NCI-H2196 treated with DMSO at 0.1 percent for 48 hours (cell line): Measurements from ENCODE around the gene USP40.

Experiments
- DNase-seq: peaks from one replicate; lab custom pipeline; 2025; ENCODE audit not compliant: unreplicated experiment; lab: John Stamatoyannopoulos, UW

The USP40 gene

DNA sequence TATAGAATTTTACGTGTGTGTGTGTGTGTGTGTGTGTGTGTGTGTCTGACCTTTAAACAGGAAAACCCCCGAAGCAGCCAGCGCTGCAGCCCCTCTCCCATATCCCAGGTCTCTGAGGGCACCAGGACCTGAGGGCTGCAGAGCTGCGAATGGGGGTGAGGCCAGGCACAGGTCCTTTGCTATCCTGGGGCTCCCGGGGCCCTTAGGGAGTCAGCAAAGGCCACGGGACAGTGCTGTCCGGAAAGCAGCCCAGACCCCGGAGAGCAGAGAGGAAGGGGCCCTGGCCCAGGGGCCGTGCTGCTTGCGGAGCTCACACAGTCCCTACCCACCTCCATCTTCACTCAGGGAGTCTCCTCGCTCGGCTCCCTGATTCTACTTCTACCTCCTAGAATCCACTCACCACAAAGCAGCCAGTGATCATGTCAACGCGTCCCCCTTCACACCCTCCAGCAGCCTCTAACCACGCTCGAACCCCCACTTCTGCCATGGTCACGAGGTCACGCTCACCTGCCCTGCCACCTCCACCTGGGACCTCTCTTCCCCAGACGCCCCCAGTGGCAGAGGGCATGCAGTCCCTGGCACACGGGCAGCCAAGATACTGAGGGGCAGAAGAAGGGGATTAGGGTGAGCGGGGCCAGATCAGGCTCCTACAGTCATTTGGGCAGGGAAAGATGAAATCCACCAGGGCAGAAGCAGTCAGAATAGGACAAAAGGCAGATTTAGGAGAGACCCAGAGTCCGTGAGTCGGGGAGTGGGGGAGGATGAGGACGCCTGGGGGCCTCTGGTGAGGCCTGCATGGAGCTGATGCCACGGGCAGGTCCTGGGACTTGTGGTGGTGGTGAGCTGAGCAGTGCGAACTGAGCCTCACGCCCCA is 86.7 kb downstream of the USP40 start:
- DNase-seq = no peak

DNA sequence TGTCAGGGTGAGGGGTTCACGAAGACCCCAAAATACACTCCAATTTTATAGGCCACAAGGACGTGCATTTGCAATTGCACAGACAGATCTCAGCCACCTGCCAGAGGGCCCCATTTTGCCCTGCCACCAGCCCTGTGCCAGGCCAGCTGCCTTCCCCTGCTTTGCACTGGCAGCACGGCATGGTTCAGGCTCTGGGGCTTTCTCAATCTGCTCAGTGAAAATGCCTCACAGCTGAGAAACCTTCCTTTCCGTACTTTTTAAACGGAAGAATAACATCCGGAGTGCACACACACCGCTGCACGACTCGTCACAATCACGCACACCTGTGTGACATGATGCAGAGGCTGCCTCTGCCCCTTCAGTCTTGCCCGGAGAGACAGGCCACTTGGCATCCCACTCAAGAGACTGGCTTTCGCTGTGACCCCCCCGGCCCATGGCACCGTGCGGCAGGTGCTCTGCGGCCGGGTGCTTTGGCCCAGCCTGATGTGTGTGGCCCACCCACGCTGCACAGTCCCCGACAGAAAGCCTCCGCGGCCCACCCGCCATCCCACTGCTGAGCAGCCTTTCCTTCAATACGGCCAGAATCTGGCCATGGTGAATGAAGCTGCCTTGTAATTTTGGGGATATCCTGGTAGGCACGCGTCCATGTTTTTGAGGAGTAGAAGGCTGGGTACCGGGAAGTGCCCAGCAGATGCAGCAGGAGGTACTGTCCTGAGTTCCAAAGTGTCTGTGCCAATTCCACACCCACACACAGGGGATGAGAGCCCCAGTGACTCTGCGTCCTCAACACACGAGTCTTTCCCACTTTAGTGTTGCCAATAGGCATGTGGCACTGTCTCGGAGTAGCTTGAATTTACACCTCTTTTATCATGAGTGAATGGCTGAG is 88.8 kb downstream of the USP40 start:
- DNase-seq = no peak

DNA sequence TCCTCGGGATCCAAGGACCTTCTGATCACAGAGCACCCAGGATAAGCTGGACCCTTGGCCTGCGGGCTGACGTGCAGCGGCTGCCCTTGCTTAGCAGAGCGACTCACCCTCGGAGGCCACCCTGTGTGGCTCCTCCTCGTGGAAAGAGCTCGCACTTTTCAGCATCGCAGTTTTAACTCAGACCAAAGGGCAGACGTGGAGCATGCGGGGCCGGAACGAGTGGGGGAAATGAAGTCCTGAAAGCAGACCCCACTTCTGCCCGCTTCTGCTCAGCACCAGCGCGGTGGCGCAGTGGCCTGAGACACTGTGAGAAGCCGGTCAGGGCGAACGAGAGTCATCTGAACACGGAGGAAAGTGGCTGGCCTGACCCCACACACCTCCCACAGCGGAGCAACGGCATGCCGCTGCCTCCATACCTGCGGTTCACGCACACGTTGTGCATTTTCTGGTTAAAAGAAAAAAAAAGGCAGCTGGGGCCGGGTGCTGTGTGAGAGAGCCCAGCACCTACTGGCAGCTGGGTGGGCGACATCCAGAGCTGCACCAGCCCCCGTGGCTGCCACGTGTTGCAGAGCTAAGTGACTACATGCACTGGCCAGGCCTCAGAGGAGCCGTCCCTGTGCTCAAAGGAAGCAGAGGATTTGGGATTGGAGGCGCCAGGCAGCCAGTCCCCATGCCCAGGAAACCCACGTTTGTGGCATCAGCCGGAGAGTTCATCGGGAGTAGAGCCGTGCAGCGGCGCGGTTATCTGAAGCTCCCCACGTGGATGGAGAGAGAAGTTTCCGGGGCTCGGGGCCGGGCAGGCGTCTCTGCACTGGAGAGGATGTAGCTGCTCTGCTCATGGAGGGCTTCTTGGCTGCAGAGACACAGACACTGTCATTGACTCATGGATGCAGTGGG is 89.7 kb downstream of the USP40 start:
- no peak for DNase-seq

DNA sequence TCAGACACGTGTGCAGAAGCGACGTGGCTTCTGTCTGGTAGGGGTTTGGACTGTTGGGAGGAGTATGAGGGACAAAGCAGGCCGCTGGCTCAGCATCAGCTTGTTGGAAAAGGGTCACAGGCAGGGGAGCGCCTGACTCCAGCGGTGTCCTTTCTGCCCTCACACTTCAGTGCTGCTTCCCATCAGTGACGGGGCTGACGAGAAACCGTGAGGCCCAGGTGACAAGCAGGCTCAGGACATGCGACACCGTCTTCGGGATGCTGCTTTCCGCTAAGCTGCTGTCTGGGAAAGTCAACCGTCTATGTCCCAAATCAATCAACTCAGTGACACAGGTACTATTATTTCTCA is 90.5 kb downstream of the USP40 start:
- no peak for DNase-seq

DNA sequence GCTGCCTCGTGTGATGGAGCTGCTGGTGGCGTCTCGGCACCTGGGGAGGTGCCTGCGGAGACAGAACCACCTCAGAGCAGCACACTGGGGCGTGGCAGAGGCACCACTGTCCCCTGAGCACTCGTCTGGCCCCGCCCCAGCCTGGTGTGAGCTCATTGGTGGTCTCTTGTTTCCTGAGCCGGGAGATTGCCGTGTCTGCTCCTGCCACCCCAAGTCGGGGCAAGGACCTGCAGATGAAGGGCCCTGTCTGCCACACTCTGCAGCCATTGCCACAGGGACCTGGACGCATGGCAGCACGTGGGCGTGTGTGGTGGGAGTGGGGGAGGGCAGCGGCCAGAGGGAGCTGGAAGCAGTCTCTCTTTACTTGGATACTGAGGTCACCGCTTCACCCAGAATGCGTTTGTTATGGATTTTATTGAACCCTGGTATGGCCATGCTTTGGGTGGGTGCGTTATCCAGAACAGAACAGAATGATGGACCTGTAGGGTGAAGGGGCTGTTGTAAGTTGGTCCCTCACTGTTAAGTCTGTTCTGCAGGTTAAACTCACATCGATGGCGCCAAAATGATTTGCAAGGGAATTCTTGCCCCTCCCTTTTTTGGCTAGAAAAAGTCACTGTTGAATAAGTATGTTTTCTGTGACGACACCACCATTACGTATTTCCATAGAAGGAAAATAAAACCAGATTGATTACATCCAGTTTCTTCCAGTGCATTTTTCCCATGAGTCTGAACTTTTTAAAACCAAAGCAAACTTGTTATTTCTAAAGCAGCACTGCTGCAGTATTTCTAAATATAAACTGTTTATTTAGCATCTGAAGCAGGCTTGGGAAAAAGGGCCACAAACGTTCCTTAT is 92.0 kb downstream of the USP40 start:
- DNase-seq = no peak

DNA sequence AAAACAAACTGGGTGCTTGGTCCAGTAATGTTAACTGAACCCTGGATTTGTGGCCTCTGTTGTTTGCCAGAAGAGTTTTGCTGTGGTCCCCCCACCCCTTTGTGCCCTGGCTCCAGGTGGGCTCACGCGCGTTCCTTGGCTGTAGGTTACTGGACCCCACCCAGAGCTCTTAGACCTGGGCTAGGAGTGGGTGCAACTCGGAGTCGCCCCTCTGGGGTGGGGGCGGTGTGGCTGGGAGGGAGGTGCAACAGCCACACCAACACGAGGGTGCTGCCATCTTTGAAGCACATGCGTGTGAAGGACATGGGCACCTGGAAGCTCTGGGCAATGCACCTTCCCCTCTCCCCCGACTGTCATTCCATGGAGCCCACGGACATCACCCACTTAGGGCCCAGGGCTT is 92.7 kb downstream of the USP40 start:
- no peak for DNase-seq

DNA sequence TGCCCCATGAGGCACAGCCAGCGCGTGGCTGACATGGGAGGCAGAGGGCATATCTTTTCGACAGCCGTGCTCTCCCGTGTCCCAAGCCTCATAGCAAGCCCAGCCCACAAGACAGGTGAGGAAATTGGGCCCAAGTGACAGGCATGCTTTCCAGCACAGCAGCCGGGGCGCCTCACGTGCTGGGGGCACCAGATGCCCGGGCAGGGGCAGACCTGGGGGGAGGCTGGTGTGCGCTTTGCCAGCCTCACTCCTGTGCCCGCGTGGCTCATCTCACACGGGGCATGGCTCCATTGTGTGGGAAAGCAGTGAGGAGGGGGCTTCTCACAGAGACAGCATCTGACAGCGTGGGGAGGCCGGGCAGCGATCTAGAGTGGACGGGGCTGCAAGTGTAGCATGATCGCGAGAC is 93.2 kb downstream of the USP40 start:
- DNase-seq = no peak

DNA sequence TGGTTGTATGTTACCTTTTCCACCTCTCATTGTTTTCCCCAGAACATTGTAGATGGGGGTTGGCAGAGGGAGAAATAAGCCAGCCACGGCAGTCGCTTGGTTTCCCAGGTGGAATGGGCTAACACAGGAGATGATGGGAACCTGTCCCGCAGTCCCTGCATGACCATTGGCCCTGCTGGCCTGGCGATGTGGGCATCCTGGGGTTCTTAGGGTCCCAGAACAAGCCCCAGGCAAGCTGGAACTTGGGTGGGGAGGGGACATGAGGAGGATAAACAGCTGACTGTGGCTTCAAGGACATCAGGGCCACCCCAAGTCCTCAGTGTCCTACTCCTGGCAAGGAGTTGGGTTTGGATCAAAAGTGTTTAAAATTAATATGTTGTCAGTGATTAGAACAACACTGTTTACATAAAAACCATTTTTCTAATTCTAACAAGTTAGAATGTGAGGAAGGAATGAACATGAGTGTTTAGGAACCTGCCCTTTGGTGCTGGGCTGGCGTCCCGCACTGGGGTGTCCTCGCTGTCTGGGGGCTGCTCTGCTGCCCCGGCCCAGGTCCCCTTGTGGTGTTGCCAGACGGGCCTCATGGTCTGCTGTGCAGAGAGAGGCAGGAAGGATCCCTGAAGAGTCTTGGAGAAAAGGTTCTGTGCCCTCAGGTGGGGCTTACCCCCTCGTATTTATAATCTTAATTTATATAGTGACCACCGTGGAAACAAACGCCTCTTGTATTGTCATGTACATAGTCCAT is 95.1 kb downstream of the USP40 start:
- no peak for DNase-seq

DNA sequence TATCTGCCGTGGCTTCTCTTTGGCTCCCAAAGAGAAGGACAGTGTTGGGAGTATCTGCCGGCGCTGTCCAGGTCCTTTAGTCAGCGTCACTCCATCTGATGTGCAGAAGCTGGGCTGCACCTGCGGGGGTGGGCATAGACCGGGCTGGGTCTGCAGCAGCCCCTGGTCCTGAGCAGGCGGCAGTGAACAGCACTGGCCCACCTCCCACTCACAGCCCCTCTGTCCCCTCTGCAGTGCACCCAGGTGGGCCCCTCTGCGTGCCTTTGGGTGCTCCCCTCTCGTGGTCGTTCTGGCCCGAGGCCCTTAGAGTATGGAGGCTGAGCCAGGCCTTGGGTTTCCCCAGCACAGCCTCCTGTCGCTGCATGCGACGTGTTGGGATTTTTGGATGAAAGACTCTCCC is 95.7 kb downstream of the USP40 start:
- no peak for DNase-seq

DNA sequence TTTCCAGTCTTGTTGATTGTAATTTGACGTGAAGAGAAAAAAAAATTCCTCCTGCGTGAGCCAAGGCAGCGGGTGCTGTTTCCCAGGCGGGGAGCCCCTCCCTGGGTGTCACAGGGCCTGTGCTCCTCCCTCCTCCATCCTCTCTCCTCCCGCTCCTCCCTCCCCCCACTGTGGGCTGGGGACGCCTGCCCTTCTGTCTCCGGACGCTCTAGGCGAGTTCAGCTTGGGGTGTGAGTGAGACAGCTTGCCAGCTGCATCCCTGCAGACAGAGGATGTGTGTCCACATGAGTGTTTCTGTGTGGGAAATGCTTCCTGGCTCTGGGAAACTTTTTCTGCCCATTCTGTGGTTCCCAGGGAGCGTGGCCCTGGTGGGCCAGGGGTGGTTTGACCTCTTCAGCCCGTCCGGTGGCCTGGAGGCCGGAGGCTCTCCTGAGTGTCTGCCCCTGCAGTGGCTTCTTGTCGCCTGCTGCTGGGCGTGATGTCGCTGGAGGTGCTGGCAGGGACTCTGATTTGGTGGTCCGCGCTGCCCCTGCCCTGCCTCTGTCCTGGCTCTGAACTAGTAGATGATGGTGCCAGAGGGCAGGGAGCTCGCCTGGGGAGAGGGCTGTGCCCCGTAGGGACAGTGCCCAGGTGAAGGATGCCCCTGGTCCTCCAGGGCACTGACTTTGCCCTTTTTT is 96.4 kb downstream of the USP40 start:
- peak; percentile 62 for DNase-seq

DNA sequence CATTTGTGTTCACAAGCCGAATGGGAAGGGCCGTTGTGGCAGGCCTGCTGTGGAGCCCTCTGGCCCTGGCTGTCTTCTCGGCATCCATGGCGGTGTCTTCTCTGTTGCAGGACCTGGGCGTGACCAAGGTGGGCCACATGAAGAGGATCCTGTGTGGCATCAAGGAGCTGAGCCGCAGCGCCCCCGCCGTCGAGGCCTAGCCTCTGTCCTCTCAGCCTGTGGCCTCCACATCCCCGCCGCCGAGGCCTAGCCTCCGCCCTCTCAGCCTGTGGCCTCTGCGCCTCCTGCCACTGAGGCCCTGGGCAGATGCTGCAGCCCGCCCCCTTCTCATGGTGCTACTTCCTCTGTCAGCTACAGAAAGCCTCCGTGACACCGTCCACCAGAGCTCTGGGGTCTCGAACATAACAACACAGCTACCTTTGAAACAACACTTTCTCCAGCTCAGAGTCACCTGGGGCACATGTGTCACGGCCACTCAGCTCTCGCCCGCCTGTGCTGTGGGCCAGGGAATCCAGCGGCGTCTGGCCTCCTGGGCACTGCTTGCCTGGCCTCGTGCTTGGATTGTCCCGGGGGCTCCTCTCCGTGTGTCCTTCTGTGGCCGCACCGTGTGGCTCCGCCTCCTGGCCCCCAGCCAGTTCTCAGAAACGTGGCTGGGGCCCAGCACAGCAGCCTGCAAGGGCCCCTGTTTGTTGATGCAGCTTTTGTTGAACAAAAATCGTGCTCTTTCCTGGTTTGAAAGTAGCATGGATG is 97.1 kb downstream of the USP40 start:
- peak; percentile 62 for DNase-seq

DNA sequence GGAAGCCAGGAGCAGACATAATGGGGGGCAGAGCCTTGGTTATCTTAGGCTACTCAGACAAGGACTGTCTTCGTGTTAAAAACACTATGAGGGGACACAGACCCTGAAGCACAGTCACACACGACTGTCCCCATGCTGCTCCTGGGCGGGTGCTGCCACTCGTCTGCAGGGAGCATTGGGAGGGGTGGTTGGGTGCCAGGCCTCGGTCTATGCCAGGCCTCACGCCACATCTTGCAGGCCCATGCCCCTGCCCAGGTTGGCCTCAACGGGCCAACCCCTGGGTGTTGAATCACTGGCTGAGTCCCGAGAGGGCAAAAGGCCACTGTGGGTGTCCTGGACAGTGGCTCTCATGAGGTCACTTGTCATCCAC is 97.9 kb downstream of the USP40 start:
- DNase-seq = no peak

DNA sequence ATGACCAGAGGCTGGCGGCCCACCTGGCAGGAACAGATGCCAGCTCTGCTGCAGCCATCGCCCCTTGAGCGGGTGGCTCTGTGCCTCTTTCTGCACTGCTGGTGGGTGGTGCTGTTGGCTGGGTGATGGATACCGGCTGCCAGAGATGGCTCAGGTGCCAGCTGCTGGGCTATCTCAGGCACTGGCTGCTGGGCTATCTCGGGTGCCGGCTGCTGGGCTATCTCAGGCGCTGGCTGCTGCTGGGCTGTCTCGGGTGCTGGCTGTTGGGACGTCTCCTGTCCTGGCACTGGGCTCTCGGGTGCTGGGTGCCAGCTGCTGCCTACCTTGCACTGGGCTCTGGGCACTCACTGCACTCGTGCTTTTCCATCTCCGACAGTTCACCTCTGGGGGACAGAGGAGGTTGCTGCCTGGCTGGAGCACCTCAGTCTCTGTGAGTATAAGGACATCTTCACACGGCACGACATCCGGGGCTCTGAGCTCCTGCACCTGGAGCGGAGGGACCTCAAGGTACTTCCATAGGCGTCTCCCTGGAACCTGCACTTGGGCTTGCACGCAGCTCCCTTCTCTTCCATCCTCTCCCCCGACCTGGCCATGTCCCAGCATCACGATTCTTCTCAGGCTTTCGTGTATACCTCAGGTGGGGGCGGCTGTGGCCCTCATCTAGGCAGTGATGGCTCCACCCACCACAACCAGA is 98.4 kb downstream of the USP40 start:
- DNase-seq = no peak

DNA sequence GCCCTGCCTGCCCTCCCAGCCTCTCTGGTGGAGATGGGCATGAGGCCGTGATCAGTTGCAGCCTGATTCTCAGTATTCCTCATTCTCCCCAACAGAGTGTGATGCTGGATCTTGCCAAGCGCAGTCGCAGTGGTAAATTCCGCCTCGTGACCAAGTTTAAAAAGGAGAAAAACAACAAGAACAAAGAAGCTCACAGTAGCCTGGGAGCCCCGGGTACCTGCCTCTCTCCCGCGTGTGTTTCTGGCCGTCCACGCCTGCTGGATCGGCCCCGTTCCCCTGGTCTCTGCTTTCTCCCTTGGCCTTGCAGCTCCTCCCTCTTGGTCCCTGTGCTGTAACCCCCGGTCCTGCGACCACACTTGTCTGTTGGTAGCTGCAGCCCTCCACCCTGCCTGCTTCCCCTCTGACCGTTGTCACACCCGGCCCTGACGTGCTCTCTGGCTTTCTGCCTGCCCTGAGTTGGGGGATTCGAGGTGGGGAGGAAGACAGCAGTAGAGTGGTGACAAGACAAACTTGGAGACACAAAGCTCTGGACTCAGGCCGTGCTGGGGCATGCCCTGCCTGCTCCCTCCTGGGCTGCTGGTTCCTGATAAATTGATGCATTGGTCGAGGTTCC is 99.5 kb downstream of the USP40 start:
- DNase-seq = no peak

DNA sequence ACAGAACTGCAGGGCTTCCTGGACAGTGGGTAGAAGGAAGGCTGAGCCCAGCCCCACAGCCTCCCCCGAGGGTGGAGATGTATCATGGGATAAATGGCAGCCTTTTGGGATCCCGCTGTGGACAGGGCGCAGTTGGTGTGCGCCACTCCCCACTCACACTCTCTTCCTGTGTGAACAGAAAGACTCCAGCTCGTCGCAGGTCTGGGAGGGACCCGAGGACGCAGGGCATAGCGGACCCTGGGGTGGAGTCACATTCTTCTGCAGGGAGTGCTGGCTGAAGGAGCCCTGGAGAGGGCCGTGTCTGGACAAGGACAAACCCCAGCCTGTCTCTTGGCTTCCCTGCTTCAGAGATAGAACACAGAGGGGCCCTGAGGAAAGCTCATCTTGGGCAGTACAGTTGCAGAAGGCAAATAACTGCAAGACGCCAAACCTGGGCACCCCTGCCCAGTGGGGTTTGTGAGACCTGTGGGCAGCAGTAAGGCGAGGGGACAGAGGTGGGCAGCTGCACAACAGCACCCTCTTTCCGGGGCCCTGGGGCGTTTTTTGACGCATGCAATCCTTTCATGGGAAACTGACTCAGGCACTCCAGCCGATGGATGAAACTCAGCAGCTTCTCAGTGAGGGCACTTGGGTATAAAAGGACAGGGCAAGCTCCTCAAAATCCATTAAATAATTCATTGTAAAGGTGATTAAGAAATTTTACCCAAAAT is 101.9 kb downstream of the USP40 start:
- DNase-seq = no peak

DNA sequence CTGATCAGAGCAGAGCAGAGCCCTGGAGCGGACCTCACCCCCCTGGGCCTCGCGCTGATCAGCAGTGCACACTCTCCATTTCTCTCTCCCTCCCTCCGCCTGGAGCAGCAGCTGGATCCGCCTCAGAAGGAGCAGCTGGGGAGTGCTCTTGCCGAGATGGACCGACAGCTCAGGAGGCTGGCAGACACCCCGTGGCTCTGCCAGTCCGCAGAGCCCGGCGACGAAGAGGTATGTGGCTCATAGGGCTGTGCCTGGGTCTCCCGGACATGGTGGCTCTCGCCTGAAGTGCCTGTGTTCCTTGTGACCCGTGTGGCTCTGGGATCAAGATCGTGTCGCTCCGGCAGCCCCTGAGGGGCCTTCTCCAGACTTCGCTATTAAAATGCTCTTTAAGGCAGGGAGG is 102.5 kb downstream of the USP40 start:
- no peak for DNase-seq

DNA sequence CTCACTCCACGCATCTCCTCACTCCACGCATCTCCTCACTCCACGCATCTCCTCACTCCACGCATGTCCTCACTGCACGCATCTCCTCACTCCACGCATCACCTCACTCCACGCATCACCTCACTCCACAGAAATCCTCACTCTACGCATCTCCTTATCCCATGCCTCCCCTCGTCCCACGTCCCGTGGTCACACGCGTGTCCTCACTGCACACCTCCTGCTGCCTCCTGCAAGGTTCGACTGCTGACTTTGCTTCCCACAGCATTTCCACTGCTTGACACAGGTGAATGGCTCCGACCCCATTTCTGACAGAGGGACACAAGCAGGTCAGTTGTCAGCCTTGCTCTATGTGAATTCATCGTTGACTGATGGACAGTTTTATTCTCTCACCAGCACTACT is 103.0 kb downstream of the USP40 start:
- DNase-seq = no peak
